ENCODE measurements around the gene PCDHGB7.

DNA sequence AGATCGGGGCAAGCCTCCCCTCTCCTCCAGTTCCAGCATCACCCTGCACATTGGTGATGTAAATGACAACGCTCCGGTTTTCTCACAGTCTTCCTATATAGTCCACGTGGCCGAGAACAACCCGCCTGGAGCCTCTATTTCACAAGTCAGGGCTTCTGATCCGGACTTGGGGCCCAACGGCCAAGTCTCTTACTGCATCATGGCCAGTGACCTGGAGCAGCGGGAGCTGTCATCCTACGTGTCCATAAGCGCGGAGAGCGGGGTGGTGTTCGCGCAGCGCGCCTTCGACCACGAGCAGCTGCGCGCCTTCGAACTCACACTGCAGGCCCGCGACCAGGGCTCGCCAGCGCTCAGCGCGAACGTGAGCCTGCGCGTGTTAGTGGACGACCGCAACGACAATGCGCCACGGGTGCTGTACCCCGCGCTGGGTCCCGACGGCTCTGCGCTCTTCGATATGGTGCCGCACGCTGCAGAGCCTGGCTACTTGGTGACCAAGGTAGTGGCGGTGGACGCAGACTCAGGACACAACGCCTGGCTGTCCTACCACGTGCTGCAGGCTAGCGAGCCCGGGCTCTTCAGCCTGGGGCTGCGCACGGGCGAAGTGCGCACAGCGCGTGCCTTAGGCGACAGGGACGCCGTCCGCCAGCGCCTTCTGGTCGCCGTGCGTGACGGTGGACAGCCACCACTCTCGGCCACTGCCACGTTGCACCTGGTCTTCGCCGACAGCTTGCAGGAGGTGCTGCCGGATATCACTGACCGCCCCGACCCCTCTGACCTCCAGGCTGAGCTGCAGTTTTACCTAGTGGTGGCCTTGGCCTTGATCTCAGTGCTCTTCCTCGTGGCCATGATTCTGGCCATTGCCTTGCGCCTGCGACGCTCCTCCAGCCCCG lies 28.1 kb upstream of the PCDHGB7 start:
- no peak for TF ChIP-seq JAZF1 (CRISPR knock-in tag; IDR thresholded peaks at IDR 0.05)
- no peak for TF ChIP-seq ESRRA (CRISPR knock-in tag; IDR thresholded peaks at IDR 0.05; ENCODE audit: borderline replicate concordance)
- TF ChIP-seq, protein P1, sequence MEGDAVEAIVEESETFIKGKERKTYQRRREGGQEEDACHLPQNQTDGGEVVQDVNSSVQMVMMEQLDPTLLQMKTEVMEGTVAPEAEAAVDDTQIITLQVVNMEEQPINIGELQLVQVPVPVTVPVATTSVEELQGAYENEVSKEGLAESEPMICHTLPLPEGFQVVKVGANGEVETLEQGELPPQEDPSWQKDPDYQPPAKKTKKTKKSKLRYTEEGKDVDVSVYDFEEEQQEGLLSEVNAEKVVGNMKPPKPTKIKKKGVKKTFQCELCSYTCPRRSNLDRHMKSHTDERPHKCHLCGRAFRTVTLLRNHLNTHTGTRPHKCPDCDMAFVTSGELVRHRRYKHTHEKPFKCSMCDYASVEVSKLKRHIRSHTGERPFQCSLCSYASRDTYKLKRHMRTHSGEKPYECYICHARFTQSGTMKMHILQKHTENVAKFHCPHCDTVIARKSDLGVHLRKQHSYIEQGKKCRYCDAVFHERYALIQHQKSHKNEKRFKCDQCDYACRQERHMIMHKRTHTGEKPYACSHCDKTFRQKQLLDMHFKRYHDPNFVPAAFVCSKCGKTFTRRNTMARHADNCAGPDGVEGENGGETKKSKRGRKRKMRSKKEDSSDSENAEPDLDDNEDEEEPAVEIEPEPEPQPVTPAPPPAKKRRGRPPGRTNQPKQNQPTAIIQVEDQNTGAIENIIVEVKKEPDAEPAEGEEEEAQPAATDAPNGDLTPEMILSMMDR (IDR thresholded peaks at IDR 0.05): no peak
- TF ChIP-seq NFE2L1 (CRISPR knock-in tag; IDR thresholded peaks at IDR 0.05): no peak
- TF ChIP-seq, protein P2, sequence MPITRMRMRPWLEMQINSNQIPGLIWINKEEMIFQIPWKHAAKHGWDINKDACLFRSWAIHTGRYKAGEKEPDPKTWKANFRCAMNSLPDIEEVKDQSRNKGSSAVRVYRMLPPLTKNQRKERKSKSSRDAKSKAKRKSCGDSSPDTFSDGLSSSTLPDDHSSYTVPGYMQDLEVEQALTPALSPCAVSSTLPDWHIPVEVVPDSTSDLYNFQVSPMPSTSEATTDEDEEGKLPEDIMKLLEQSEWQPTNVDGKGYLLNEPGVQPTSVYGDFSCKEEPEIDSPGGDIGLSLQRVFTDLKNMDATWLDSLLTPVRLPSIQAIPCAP (CRISPR knock-in tag; IDR thresholded peaks at IDR 0.05): no peak
- TF ChIP-seq, protein P3, sequence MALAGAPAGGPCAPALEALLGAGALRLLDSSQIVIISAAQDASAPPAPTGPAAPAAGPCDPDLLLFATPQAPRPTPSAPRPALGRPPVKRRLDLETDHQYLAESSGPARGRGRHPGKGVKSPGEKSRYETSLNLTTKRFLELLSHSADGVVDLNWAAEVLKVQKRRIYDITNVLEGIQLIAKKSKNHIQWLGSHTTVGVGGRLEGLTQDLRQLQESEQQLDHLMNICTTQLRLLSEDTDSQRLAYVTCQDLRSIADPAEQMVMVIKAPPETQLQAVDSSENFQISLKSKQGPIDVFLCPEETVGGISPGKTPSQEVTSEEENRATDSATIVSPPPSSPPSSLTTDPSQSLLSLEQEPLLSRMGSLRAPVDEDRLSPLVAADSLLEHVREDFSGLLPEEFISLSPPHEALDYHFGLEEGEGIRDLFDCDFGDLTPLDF (CRISPR knock-in tag; IDR thresholded peaks at IDR 0.05): no peak

Measured in WTC11 (cell line).